ENCODE results near the gene CARD19.

Gene CARD19

DNA sequence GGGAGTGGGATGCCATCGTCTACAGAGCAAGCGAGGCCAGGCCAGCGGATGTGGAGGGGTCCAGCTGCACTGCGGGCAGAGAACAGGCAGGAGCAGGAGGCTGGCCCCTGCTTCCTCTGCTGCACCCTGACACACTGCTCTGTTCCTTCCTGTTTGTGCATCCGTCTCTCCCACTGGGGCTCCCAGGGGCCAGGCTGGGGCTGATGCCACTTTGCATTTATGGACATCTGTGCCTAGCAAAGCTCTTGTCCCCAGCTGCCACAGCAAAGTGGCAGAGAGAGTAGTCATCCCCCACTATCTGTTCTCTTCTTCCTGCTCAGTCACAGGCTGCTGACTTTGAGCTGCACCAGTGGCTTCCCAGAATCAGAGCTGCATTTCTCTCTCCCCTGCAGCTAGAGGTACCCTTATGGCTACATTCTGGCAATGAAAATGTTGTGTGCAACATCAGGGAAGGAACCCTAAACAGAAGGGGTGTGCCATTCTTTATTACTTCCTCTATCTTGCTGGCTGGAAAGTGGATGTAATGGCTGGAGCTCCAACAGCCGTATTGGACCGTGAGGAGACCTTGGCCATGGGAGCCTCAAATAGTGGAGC is 42.3 kb downstream of the CARD19 start:
- TF ChIP-seq CREB1 (IDR thresholded peaks at IDR 0.05; ENCODE audit: low read depth) (no peak), CEBPB (IDR thresholded peaks at IDR 0.05) (no peak), ZBTB7A (IDR thresholded peaks at IDR 0.05; ENCODE audit: low read depth) (no peak), RAD21 (IDR thresholded peaks at IDR 0.05; ENCODE audit: low read depth) (no peak), TEAD4 (IDR thresholded peaks at IDR 0.05) (no peak), YY1 (IDR thresholded peaks at IDR 0.05; ENCODE audit: low read depth) (no peak)
- TF ChIP-seq, protein P1, sequence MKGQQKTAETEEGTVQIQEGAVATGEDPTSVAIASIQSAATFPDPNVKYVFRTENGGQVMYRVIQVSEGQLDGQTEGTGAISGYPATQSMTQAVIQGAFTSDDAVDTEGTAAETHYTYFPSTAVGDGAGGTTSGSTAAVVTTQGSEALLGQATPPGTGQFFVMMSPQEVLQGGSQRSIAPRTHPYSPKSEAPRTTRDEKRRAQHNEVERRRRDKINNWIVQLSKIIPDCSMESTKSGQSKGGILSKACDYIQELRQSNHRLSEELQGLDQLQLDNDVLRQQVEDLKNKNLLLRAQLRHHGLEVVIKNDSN (IDR thresholded peaks at IDR 0.05), result no peak

DNA sequence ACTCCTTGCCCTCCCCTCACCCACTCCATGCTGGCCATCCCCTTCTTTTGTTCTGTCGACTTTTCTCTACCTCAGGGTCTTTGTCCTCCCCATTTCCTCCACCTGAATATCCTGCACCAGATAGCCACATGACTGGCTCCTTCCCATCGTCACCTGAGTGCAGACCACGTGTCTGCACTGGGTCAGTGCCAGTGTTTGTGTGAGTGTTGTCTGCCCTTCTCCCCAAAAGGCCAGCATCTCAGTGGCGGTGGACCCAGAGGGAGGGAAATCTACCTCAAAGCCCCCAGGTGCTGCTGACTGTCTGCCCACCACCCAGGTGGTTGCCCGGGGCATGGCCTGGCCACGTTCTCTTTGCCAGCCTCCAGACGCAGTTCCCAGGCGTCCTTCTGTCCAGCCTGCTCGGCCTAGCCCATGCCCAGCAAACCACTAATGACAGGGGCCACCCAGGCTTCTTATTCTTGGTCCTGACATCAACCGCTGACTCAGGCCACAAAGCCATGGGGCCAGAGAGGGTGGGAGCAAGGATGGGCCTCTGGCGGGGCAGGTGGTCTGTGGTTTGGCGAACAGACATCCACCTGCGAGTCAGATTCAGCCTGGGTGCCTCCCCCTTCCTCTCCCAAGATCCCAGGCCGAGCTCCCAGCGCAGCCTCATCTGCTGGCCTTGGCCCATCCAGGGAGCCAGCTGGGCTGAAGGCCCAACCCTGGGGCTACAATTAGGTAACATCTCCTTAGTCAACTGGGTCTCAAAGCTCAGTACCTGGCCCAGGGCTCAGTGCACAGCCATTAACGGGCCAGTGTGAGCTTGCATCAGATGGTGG is 43.6 kb downstream of the CARD19 start:
- TF ChIP-seq, protein P1 (IDR thresholded peaks at IDR 0.05), result no peak; the same call in 1 of the 2 replicates
- TF ChIP-seq CEBPB (IDR thresholded peaks at IDR 0.05) (no peak), EGR1 (IDR thresholded peaks at IDR 0.05) (no peak), EP300 (IDR thresholded peaks at IDR 0.05; ENCODE audit: borderline replicate concordance) (no peak), CREB1 (IDR thresholded peaks at IDR 0.05; ENCODE audit: low read depth) (no peak), TAF1 (IDR thresholded peaks at IDR 0.05; ENCODE audit: low read depth) (no peak), TCF12 (IDR thresholded peaks at IDR 0.05; ENCODE audit: low read depth) (no peak), YY1 (IDR thresholded peaks at IDR 0.05; ENCODE audit: low read depth) (no peak), ZBTB7A (IDR thresholded peaks at IDR 0.05; ENCODE audit: low read depth) (no peak), RAD21 (IDR thresholded peaks at IDR 0.05; ENCODE audit: low read depth) (no peak), TEAD4 (IDR thresholded peaks at IDR 0.05) (no peak), FOXM1 (IDR thresholded peaks at IDR 0.05; ENCODE audit: borderline replicate concordance, low read depth) (no peak), NFIC (IDR thresholded peaks at IDR 0.05) (no peak)
- TF ChIP-seq, protein P2, sequence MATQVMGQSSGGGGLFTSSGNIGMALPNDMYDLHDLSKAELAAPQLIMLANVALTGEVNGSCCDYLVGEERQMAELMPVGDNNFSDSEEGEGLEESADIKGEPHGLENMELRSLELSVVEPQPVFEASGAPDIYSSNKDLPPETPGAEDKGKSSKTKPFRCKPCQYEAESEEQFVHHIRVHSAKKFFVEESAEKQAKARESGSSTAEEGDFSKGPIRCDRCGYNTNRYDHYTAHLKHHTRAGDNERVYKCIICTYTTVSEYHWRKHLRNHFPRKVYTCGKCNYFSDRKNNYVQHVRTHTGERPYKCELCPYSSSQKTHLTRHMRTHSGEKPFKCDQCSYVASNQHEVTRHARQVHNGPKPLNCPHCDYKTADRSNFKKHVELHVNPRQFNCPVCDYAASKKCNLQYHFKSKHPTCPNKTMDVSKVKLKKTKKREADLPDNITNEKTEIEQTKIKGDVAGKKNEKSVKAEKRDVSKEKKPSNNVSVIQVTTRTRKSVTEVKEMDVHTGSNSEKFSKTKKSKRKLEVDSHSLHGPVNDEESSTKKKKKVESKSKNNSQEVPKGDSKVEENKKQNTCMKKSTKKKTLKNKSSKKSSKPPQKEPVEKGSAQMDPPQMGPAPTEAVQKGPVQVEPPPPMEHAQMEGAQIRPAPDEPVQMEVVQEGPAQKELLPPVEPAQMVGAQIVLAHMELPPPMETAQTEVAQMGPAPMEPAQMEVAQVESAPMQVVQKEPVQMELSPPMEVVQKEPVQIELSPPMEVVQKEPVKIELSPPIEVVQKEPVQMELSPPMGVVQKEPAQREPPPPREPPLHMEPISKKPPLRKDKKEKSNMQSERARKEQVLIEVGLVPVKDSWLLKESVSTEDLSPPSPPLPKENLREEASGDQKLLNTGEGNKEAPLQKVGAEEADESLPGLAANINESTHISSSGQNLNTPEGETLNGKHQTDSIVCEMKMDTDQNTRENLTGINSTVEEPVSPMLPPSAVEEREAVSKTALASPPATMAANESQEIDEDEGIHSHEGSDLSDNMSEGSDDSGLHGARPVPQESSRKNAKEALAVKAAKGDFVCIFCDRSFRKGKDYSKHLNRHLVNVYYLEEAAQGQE (IDR thresholded peaks at IDR 0.05; ENCODE audit: low read depth), result no peak
- TF ChIP-seq, protein P3, sequence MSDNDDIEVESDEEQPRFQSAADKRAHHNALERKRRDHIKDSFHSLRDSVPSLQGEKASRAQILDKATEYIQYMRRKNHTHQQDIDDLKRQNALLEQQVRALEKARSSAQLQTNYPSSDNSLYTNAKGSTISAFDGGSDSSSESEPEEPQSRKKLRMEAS (IDR thresholded peaks at IDR 0.05), result no peak

DNA sequence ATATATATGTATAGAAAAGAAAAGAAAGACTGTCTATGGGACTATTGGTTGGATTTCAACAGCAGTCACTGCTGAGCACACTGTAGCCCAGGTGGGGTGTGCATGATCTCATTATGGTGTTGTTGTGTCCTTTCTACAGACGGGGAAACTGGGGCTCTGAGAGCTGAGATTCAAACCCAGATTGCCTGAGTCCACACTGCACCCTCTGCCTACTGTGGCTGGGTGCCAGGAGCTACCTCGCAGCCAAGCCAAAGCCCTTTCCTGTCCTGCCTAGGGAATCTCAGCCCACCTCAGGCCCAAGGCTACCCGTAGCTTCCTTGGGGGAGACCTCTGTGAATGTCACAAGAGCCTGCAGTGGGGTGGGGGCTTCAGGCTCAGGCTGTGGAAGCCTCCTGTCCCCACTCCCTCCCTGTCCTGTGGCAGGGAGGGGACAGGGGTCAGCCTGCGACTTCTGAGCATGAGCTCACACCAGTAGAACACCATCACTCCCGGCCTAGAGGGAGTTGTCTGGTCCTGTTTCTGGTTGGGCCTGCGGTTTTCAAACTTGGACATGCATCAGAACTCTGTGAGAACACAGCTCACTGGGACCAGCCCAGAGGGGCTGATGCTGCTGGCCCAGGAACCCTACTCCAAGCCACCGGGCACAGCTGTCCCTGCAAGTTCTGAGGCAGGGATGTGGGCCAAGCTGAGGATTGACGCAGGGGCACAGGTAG is 45.9 kb downstream of the CARD19 start:
- TF ChIP-seq TAF1 (IDR thresholded peaks at IDR 0.05; ENCODE audit: low read depth) (no peak), RAD21 (IDR thresholded peaks at IDR 0.05; ENCODE audit: low read depth) (no peak), CREB1 (IDR thresholded peaks at IDR 0.05; ENCODE audit: low read depth) (no peak), CEBPB (IDR thresholded peaks at IDR 0.05) (no peak), TEAD4 (IDR thresholded peaks at IDR 0.05) (no peak), YY1 (IDR thresholded peaks at IDR 0.05; ENCODE audit: low read depth) (no peak), NFIC (IDR thresholded peaks at IDR 0.05) (no peak), EP300 (IDR thresholded peaks at IDR 0.05; ENCODE audit: borderline replicate concordance) (no peak), FOXM1 (IDR thresholded peaks at IDR 0.05; ENCODE audit: borderline replicate concordance, low read depth) (no peak), ZBTB7A (IDR thresholded peaks at IDR 0.05; ENCODE audit: low read depth) (no peak), EGR1 (IDR thresholded peaks at IDR 0.05) (no peak), TCF12 (IDR thresholded peaks at IDR 0.05; ENCODE audit: low read depth) (no peak)
- TF ChIP-seq, protein P2 (IDR thresholded peaks at IDR 0.05; ENCODE audit: low read depth), result no peak
- TF ChIP-seq, protein P1 (IDR thresholded peaks at IDR 0.05), result no peak
- TF ChIP-seq, protein P3 (IDR thresholded peaks at IDR 0.05), result no peak

DNA sequence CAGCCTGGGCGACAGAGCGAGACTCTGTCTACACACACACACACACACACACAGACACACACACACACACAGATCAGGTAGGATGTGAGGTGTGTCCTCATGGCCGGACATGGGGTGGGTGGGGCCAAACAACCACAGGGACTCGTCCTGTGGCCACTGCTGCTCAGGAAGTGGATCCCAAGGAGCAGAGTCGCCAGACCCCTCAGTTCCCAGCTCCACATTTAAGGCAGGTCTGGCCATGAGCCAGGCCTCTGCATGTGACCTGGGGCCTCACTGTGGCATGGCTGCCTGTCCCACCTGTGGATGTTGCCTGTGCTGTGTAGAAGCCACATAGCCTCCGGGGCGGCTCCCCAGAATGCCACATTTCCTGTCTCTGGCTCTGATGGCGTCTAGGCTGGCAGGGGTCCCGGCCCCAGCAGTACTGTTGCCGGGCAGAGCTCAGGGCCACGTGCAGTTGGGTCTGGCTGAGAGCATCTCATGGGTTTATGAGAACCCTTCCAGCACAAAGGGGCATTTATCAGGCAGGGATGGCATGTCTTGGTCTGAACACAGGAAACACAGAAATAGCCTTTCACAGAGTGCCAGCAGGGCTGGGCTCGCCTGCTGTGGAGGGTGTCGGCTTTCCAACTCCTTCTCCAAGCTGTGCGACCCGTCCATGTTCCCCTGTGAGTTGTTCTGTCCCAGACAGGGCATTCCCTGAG is 48.0 kb downstream of the CARD19 start:
- TF ChIP-seq NFIC (IDR thresholded peaks at IDR 0.05), result 0 out of 2 replicates have a peak, but pooled peaks have one; percentile 33
- TF ChIP-seq CEBPB (IDR thresholded peaks at IDR 0.05), result no peak
- TF ChIP-seq TCF12 (IDR thresholded peaks at IDR 0.05; ENCODE audit: low read depth), result peak; percentile 54; the same call in 1 of the 2 replicates
- no peak for TF ChIP-seq EP300 (IDR thresholded peaks at IDR 0.05; ENCODE audit: borderline replicate concordance)
- TF ChIP-seq TEAD4 (IDR thresholded peaks at IDR 0.05), result no peak
- TF ChIP-seq, protein P2 (IDR thresholded peaks at IDR 0.05; ENCODE audit: low read depth), result no peak
- no peak for TF ChIP-seq FOXM1 (IDR thresholded peaks at IDR 0.05; ENCODE audit: borderline replicate concordance, low read depth)
- no peak for TF ChIP-seq TAF1 (IDR thresholded peaks at IDR 0.05; ENCODE audit: low read depth)
- TF ChIP-seq YY1 (IDR thresholded peaks at IDR 0.05; ENCODE audit: low read depth), result no peak
- no peak for TF ChIP-seq RAD21 (IDR thresholded peaks at IDR 0.05; ENCODE audit: low read depth)
- no peak for TF ChIP-seq CREB1 (IDR thresholded peaks at IDR 0.05; ENCODE audit: low read depth)
- no peak for TF ChIP-seq ZBTB7A (IDR thresholded peaks at IDR 0.05; ENCODE audit: low read depth)
- TF ChIP-seq, protein P3 (IDR thresholded peaks at IDR 0.05), result peak; percentile 38; the same call in 1 of the 2 replicates
- TF ChIP-seq, protein P1 (IDR thresholded peaks at IDR 0.05), result peak; percentile 69; the same call in 1 of the 2 replicates
- TF ChIP-seq EGR1 (IDR thresholded peaks at IDR 0.05), result no peak
